ENCODE measurements around the gene DENND2D. TPM values are rescaled to one million over a fixed set of nuclear protein-coding genes. Genes with fewer than 3 reads are reported as not detected.

The DENND2D gene
- total RNA-seq, 1 donor from 2014 or later: 2.6 TPM

- no peak overlapping the region for H3K27ac Mint-ChIP-seq
- no peak overlapping the region for H3K4me3 Mint-ChIP-seq (ENCODE audit: low read depth)
- peaks cover 3% of the 10 kb centered on the region for H3K4me1 Mint-ChIP-seq (ENCODE audit: low read depth)
- no peak for DNase-seq (ENCODE audit: low spot score, unreplicated experiment)
- peaks cover 4% of the 10 kb centered on the region for H3K27me3 Mint-ChIP-seq
- H3K36me3 Mint-ChIP-seq (ENCODE audit: insufficient read depth): peaks cover 13% of the 10 kb centered on the region
- no peak for TF ChIP-seq CTCF (IDR thresholded peaks at IDR 0.05; ENCODE audit: unreplicated experiment)
- H3K9me3 Mint-ChIP-seq (ENCODE audit: low read depth): no peaks in the 10 kb centered on the region
These were observed 38.0 kb downstream of the DENND2D start for GRCh38 chr1:111162488-111162880.

GRCh38 chr1:111161843-111162487 lies 38.5 kb downstream of the DENND2D start:
- DNase-seq (ENCODE audit: low spot score, unreplicated experiment): no peak
- Mint-ChIP-seq H3K9me3 (ENCODE audit: low read depth) (no peaks in the 10 kb centered on the region), H3K4me1 (ENCODE audit: low read depth) (peaks cover 3% of the 10 kb centered on the region), H3K4me3 (ENCODE audit: low read depth) (no peak overlapping the region), H3K27ac (no peak overlapping the region), H3K36me3 (ENCODE audit: insufficient read depth) (peaks cover 13% of the 10 kb centered on the region), H3K27me3 (peaks cover 4% of the 10 kb centered on the region)
- TF ChIP-seq CTCF (IDR thresholded peaks at IDR 0.05; ENCODE audit: unreplicated experiment): no peak

GRCh38 chr1:111157431-111157830 lies 43.0 kb downstream of the DENND2D start:
- Mint-ChIP-seq H3K36me3 (ENCODE audit: insufficient read depth) (peaks cover 38% of the 10 kb centered on the region), H3K4me3 (ENCODE audit: low read depth) (no peak overlapping the region), H3K27me3 (no peaks in the 10 kb centered on the region), H3K9me3 (ENCODE audit: low read depth) (peaks cover 16% of the 10 kb centered on the region), H3K4me1 (ENCODE audit: low read depth) (peaks cover 11% of the 10 kb centered on the region), H3K27ac (no peak overlapping the region)
- TF ChIP-seq CTCF (IDR thresholded peaks at IDR 0.05; ENCODE audit: unreplicated experiment): no peak
- DNase-seq (ENCODE audit: low spot score, unreplicated experiment): no peak

- Mint-ChIP-seq H3K27me3 (no peaks in the 10 kb centered on the region), H3K36me3 (ENCODE audit: insufficient read depth) (peaks cover 46% of the 10 kb centered on the region), H3K9me3 (ENCODE audit: low read depth) (peaks cover 16% of the 10 kb centered on the region), H3K27ac (no peak overlapping the region), H3K4me1 (ENCODE audit: low read depth) (peaks cover 8% of the 10 kb centered on the region), H3K4me3 (ENCODE audit: low read depth) (no peak overlapping the region)
- DNase-seq (ENCODE audit: low spot score, unreplicated experiment): no peak
- TF ChIP-seq CTCF (IDR thresholded peaks at IDR 0.05; ENCODE audit: unreplicated experiment): no peak
These were observed 46.1 kb downstream of the DENND2D start for GRCh38 chr1:111154021-111154999.

- DNase-seq (ENCODE audit: low spot score, unreplicated experiment): no peak
- no peak overlapping the region for H3K27ac Mint-ChIP-seq
- peaks cover 16% of the 10 kb centered on the region for H3K9me3 Mint-ChIP-seq (ENCODE audit: low read depth)
- H3K36me3 Mint-ChIP-seq (ENCODE audit: insufficient read depth): peaks cover 46% of the 10 kb centered on the region
- no peak overlapping the region for H3K4me3 Mint-ChIP-seq (ENCODE audit: low read depth)
- H3K27me3 Mint-ChIP-seq: no peaks in the 10 kb centered on the region
- peaks cover 7% of the 10 kb centered on the region for H3K4me1 Mint-ChIP-seq (ENCODE audit: low read depth)
- no peak for TF ChIP-seq CTCF (IDR thresholded peaks at IDR 0.05; ENCODE audit: unreplicated experiment)
These were observed 48.6 kb downstream of the DENND2D start for GRCh38 chr1:111151838-111152237.

Measured in progenitor cell of endocrine pancreas (in vitro differentiated cells).